ENCODE data around the gene DSEL. TPM values are rescaled to one million over a fixed set of nuclear protein-coding genes. Genes with fewer than 3 reads are reported as not detected.

Gene DSEL
- total RNA-seq, 1 donor, result 119 TPM

- Histone ChIP-seq H3K27ac (ENCODE audit: low read depth, low read length) (peak overlapping the region; percentile 21), H3K9me3 (ENCODE audit: low read depth, low read length) (no peaks in the 10 kb centered on the region), H3K4me2 (ENCODE audit: insufficient read depth, low read length) (peak overlapping the region; percentile 30), H4K20me1 (ENCODE audit: insufficient read depth, low read length) (peaks cover 1% of the 10 kb centered on the region), H3K36me3 (ENCODE audit: insufficient read depth, low read length) (no peaks in the 10 kb centered on the region), H3K4me1 (ENCODE audit: insufficient read depth, low read length) (peaks cover 32% of the 10 kb centered on the region), H2AFZ (ENCODE audit: low read length) (no peak overlapping the region), H3K79me2 (ENCODE audit: insufficient read depth, low read length) (peaks cover 11% of the 10 kb centered on the region), H3K27me3 (ENCODE audit: insufficient read depth, low read length) (no peaks in the 10 kb centered on the region), H3K4me3 (ENCODE audit: insufficient read depth, low read length) (no peak overlapping the region)
- no peak for DNase-seq (ENCODE audit: insufficient read length, low spot score, missing footprints)
- no peak for TF ChIP-seq CTCF (IDR thresholded peaks at IDR 0.05; ENCODE audit: extremely low read depth, low read depth, low read length)
Observed at GRCh38 chr18:67520351-67520921, 3.9 kb upstream of the DSEL start.

GRCh38 chr18:67519592-67519991 lies 3.1 kb upstream of the DSEL start:
- Histone ChIP-seq H4K20me1 (ENCODE audit: insufficient read depth, low read length) (peaks cover 7% of the 10 kb centered on the region), H2AFZ (ENCODE audit: low read length) (no peak overlapping the region), H3K36me3 (ENCODE audit: insufficient read depth, low read length) (peaks cover 4% of the 10 kb centered on the region), H3K9me3 (ENCODE audit: low read depth, low read length) (no peaks in the 10 kb centered on the region), H3K4me2 (ENCODE audit: insufficient read depth, low read length) (peak overlapping the region; percentile 30), H3K27me3 (ENCODE audit: insufficient read depth, low read length) (no peaks in the 10 kb centered on the region), H3K4me3 (ENCODE audit: insufficient read depth, low read length) (no peak overlapping the region), H3K4me1 (ENCODE audit: insufficient read depth, low read length) (peaks cover 31% of the 10 kb centered on the region), H3K79me2 (ENCODE audit: insufficient read depth, low read length) (peaks cover 19% of the 10 kb centered on the region), H3K27ac (ENCODE audit: low read depth, low read length) (peak overlapping the region; percentile 21)
- DNase-seq (ENCODE audit: insufficient read length, low spot score, missing footprints), result peak; percentile 58
- no peak for TF ChIP-seq CTCF (IDR thresholded peaks at IDR 0.05; ENCODE audit: extremely low read depth, low read depth, low read length)

- Histone ChIP-seq H3K79me2 (ENCODE audit: insufficient read depth, low read length) (peaks cover 30% of the 10 kb centered on the region), H3K9me3 (ENCODE audit: low read depth, low read length) (no peaks in the 10 kb centered on the region), H2AFZ (ENCODE audit: low read length) (no peak overlapping the region)
Observed at GRCh38 chr18:67518566-67518965, 2.0 kb upstream of the DSEL start.

GRCh38 chr18:67517444-67517765 lies 885 bp upstream of the DSEL start:
- H4K20me1 ChIP-seq (ENCODE audit: insufficient read depth, low read length), result peaks cover 23% of the 10 kb centered on the region
- H3K4me1 ChIP-seq (ENCODE audit: insufficient read depth, low read length), result peaks cover 44% of the 10 kb centered on the region
- peak overlapping the region; percentile 87 for H2AFZ ChIP-seq (ENCODE audit: low read length)
- peaks cover 25% of the 10 kb centered on the region for H3K36me3 ChIP-seq (ENCODE audit: insufficient read depth, low read length)
- H3K27me3 ChIP-seq (ENCODE audit: insufficient read depth, low read length), result no peaks in the 10 kb centered on the region
- peak overlapping the region; percentile 90 for H3K4me3 ChIP-seq (ENCODE audit: insufficient read depth, low read length)
- H3K27ac ChIP-seq (ENCODE audit: low read depth, low read length), result peak overlapping the region; percentile 45
- no peaks in the 10 kb centered on the region for H3K9me3 ChIP-seq (ENCODE audit: low read depth, low read length)
- TF ChIP-seq CTCF (IDR thresholded peaks at IDR 0.05; ENCODE audit: extremely low read depth, low read depth, low read length), result no peak
- H3K79me2 ChIP-seq (ENCODE audit: insufficient read depth, low read length), result peaks cover 41% of the 10 kb centered on the region
- DNase-seq (ENCODE audit: insufficient read length, low spot score, missing footprints), result no peak
- peak overlapping the region; percentile 72 for H3K4me2 ChIP-seq (ENCODE audit: insufficient read depth, low read length)

More at GRCh38 chr18:67518566-67518965, 2.0 kb upstream of the DSEL start:
- Histone ChIP-seq H3K4me1 (ENCODE audit: insufficient read depth, low read length) (peaks cover 41% of the 10 kb centered on the region), H3K4me3 (ENCODE audit: insufficient read depth, low read length) (no peak overlapping the region), H4K20me1 (ENCODE audit: insufficient read depth, low read length) (peaks cover 14% of the 10 kb centered on the region), H3K27ac (ENCODE audit: low read depth, low read length) (no peak overlapping the region), H3K36me3 (ENCODE audit: insufficient read depth, low read length) (peaks cover 14% of the 10 kb centered on the region), H3K4me2 (ENCODE audit: insufficient read depth, low read length) (no peak overlapping the region), H3K27me3 (ENCODE audit: insufficient read depth, low read length) (no peaks in the 10 kb centered on the region)
- TF ChIP-seq CTCF (IDR thresholded peaks at IDR 0.05; ENCODE audit: extremely low read depth, low read depth, low read length), result no peak
- DNase-seq (ENCODE audit: insufficient read length, low spot score, missing footprints), result no peak
